ENCODE data around the gene CLPTM1L.

The CLPTM1L gene

GRCh38 chr5:1378866-1379659 is 34.2 kb upstream of the CLPTM1L start:
- Histone ChIP-seq H3K4me2 (ENCODE audit: low read length, poor library complexity, severe bottlenecking) (no peak overlapping the region), H3K9ac (ENCODE audit: low read length) (no peak overlapping the region), H2AFZ (ENCODE audit: low read depth, low read length) (no peak overlapping the region), H2BK5ac (ENCODE audit: low read depth, low read length, poor library complexity, severe bottlenecking) (no peak overlapping the region), H4K8ac (ENCODE audit: low read length) (no peak overlapping the region), H3K4me1 (ENCODE audit: control insufficient read depth, insufficient read depth, low read depth, low read length) (peaks cover 5% of the 10 kb centered on the region), H3K79me1 (replicated peaks; ENCODE audit: low read length, poor library complexity, severe bottlenecking) (no peaks in the 10 kb centered on the region), H4K91ac (ENCODE audit: low read length) (no peak overlapping the region), H2BK120ac (ENCODE audit: low read depth, low read length) (no peak overlapping the region), H3K27ac (ENCODE audit: low read length, poor library complexity, severe bottlenecking) (no peak overlapping the region), H3K23ac (ENCODE audit: low read length in 2 of 2) (no peak overlapping the region), H3K27me3 (ENCODE audit: control insufficient read depth in 1 of 2, insufficient read depth in 1 of 2, low read length in 2 of 2) (peaks cover 60 to 72% of the 10 kb centered on the region in 2 experiments), H2AK5ac (ENCODE audit: low read length, severe bottlenecking) (no peak overlapping the region), H2BK12ac (ENCODE audit: low read length in 2 of 2) (no peak overlapping the region), H3K4ac (ENCODE audit: low read depth in 1 of 2, low read length in 2 of 2) (no peak overlapping the region), H3K9me3 (ENCODE audit: control insufficient read depth, low read length) (peaks cover 4% of the 10 kb centered on the region), H3K36me3 (ENCODE audit: control insufficient read depth in 1 of 2, insufficient read depth in 2 of 2, low read depth in 1 of 2, low read length in 2 of 2) (no peaks in the 10 kb centered on the region), H3K18ac (ENCODE audit: low read depth in 1 of 2, low read length in 2 of 2) (no peak overlapping the region), H3K14ac (ENCODE audit: low read length in 2 of 2) (no peak overlapping the region), H2BK15ac (ENCODE audit: low read depth, poor library complexity, severe bottlenecking) (no peak overlapping the region), H3K4me3 (ENCODE audit: insufficient read depth in 1 of 2, low read depth in 1 of 2, low read length in 2 of 2) (no peak overlapping the region)
- DNase-seq: no peak
- WGBS: 91% methylated on average over 20 of the region's 24 CpGs

- Histone ChIP-seq H3K79me1 (replicated peaks; ENCODE audit: low read length, poor library complexity, severe bottlenecking) (no peaks in the 10 kb centered on the region), H2BK120ac (ENCODE audit: low read depth, low read length) (no peak overlapping the region), H3K27me3 (ENCODE audit: control insufficient read depth in 1 of 2, insufficient read depth in 1 of 2, low read length in 2 of 2) (peaks cover 55 to 66% of the 10 kb centered on the region in 2 experiments), H3K9me3 (ENCODE audit: control insufficient read depth, low read length) (peaks cover 4% of the 10 kb centered on the region), H2AFZ (ENCODE audit: low read depth, low read length) (no peak overlapping the region), H2BK12ac (ENCODE audit: low read length in 2 of 2) (no peak overlapping the region), H3K23ac (ENCODE audit: low read length in 2 of 2) (no peak overlapping the region), H2BK15ac (ENCODE audit: low read depth, poor library complexity, severe bottlenecking) (no peak overlapping the region), H3K18ac (ENCODE audit: low read depth in 1 of 2, low read length in 2 of 2) (no peak overlapping the region), H3K4me2 (ENCODE audit: low read length, poor library complexity, severe bottlenecking) (no peak overlapping the region), H4K8ac (ENCODE audit: low read length) (no peak overlapping the region), H3K14ac (ENCODE audit: low read length in 2 of 2) (no peak overlapping the region), H3K4me1 (ENCODE audit: control insufficient read depth, insufficient read depth, low read depth, low read length) (peaks cover 5% of the 10 kb centered on the region), H3K4me3 (ENCODE audit: insufficient read depth in 1 of 2, low read depth in 1 of 2, low read length in 2 of 2) (no peak overlapping the region), H3K27ac (ENCODE audit: low read length, poor library complexity, severe bottlenecking) (no peak overlapping the region), H3K9ac (ENCODE audit: low read length) (no peak overlapping the region), H4K91ac (ENCODE audit: low read length) (no peak overlapping the region), H3K4ac (ENCODE audit: low read depth in 1 of 2, low read length in 2 of 2) (no peak overlapping the region), H3K36me3 (ENCODE audit: control insufficient read depth in 1 of 2, insufficient read depth in 2 of 2, low read depth in 1 of 2, low read length in 2 of 2) (no peaks in the 10 kb centered on the region), H2BK5ac (ENCODE audit: low read depth, low read length, poor library complexity, severe bottlenecking) (no peak overlapping the region), H2AK5ac (ENCODE audit: low read length, severe bottlenecking) (no peak overlapping the region)
- DNase-seq: no peak
- 87% methylated on average over 18 of the region's 18 CpGs for WGBS
These were observed 33.2 kb upstream of the CLPTM1L start for GRCh38 chr5:1378096-1378495.

GRCh38 chr5:1376981-1377380 is 32.1 kb upstream of the CLPTM1L start:
- Histone ChIP-seq H3K18ac (ENCODE audit: low read depth in 1 of 2, low read length in 2 of 2) (no peak overlapping the region), H3K4ac (ENCODE audit: low read depth in 1 of 2, low read length in 2 of 2) (no peak overlapping the region), H2AFZ (ENCODE audit: low read depth, low read length) (no peak overlapping the region), H3K27ac (ENCODE audit: low read length, poor library complexity, severe bottlenecking) (no peak overlapping the region), H3K9me3 (ENCODE audit: control insufficient read depth, low read length) (peaks cover 4% of the 10 kb centered on the region), H3K79me1 (replicated peaks; ENCODE audit: low read length, poor library complexity, severe bottlenecking) (no peaks in the 10 kb centered on the region), H2BK5ac (ENCODE audit: low read depth, low read length, poor library complexity, severe bottlenecking) (no peak overlapping the region), H3K4me1 (ENCODE audit: control insufficient read depth, insufficient read depth, low read depth, low read length) (peaks cover 5% of the 10 kb centered on the region), H2AK5ac (ENCODE audit: low read length, severe bottlenecking) (no peak overlapping the region), H3K23ac (ENCODE audit: low read length in 2 of 2) (no peak overlapping the region), H3K4me3 (ENCODE audit: insufficient read depth in 1 of 2, low read depth in 1 of 2, low read length in 2 of 2) (no peak overlapping the region), H4K8ac (ENCODE audit: low read length) (no peak overlapping the region), H3K27me3 (ENCODE audit: control insufficient read depth in 1 of 2, insufficient read depth in 1 of 2, low read length in 2 of 2) (peaks cover 56 to 74% of the 10 kb centered on the region in 2 experiments), H4K91ac (ENCODE audit: low read length) (no peak overlapping the region), H2BK15ac (ENCODE audit: low read depth, poor library complexity, severe bottlenecking) (no peak overlapping the region), H2BK12ac (ENCODE audit: low read length in 2 of 2) (no peak overlapping the region), H3K14ac (ENCODE audit: low read length in 2 of 2) (no peak overlapping the region), H3K9ac (ENCODE audit: low read length) (no peak overlapping the region), H3K36me3 (ENCODE audit: control insufficient read depth in 1 of 2, insufficient read depth in 2 of 2, low read depth in 1 of 2, low read length in 2 of 2) (no peaks in the 10 kb centered on the region), H2BK120ac (ENCODE audit: low read depth, low read length) (no peak overlapping the region), H3K4me2 (ENCODE audit: low read length, poor library complexity, severe bottlenecking) (no peak overlapping the region)
- no peak for DNase-seq
- 88% methylated on average over 3 of the region's 3 CpGs for WGBS

- Histone ChIP-seq H2AK5ac (ENCODE audit: low read length, severe bottlenecking) (no peak overlapping the region), H2BK5ac (ENCODE audit: low read depth, low read length, poor library complexity, severe bottlenecking) (no peak overlapping the region), H3K4me1 (ENCODE audit: control insufficient read depth, insufficient read depth, low read depth, low read length) (peaks cover 3% of the 10 kb centered on the region), H3K4me3 (ENCODE audit: insufficient read depth in 1 of 2, low read depth in 1 of 2, low read length in 2 of 2) (no peak overlapping the region), H3K14ac (ENCODE audit: low read length in 2 of 2) (no peak overlapping the region), H3K23ac (ENCODE audit: low read length in 2 of 2) (no peak overlapping the region), H3K79me1 (replicated peaks; ENCODE audit: low read length, poor library complexity, severe bottlenecking) (no peaks in the 10 kb centered on the region), H2BK120ac (ENCODE audit: low read depth, low read length) (no peak overlapping the region), H3K4me2 (ENCODE audit: low read length, poor library complexity, severe bottlenecking) (no peak overlapping the region), H4K8ac (ENCODE audit: low read length) (no peak overlapping the region), H2AFZ (ENCODE audit: low read depth, low read length) (no peak overlapping the region), H3K36me3 (ENCODE audit: control insufficient read depth in 1 of 2, insufficient read depth in 2 of 2, low read depth in 1 of 2, low read length in 2 of 2) (no peaks in the 10 kb centered on the region), H3K9ac (ENCODE audit: low read length) (no peak overlapping the region), H3K27ac (ENCODE audit: low read length, poor library complexity, severe bottlenecking) (no peak overlapping the region), H3K27me3 (ENCODE audit: control insufficient read depth in 1 of 2, insufficient read depth in 1 of 2, low read length in 2 of 2) (peaks cover 58 to 74% of the 10 kb centered on the region in 2 experiments), H3K18ac (ENCODE audit: low read depth in 1 of 2, low read length in 2 of 2) (no peak overlapping the region), H2BK15ac (ENCODE audit: low read depth, poor library complexity, severe bottlenecking) (no peak overlapping the region), H4K91ac (ENCODE audit: low read length) (no peak overlapping the region), H3K9me3 (ENCODE audit: control insufficient read depth, low read length) (peaks cover 4% of the 10 kb centered on the region), H3K4ac (ENCODE audit: low read depth in 1 of 2, low read length in 2 of 2) (no peak overlapping the region), H2BK12ac (ENCODE audit: low read length in 2 of 2) (no peak overlapping the region)
- no peak for DNase-seq
- WGBS: 82% methylated on average over 21 of the region's 23 CpGs
These were observed 31.2 kb upstream of the CLPTM1L start for GRCh38 chr5:1375871-1376810.

Measured in mesenchymal stem cell (in vitro differentiated cells and primary cell).